Uterus (tissue), 4 donors: ENCODE measurements around the gene CASP2. TPM values are rescaled to one million over a fixed set of nuclear protein-coding genes. Genes with fewer than 3 reads are reported as not detected.
"Not testable (repeated sequence)": the region's sequence is repeated elsewhere in the genome, so short reads cannot be mapped to it uniquely, and the experiment has no call there.

Experiments
- DNase-seq, 2 donors: peaks; one replicate each; pipeline ENCODE4 v3.0.0-alpha.2; 2019 to 2020
- H3K27ac ChIP-seq, 2 donors: fragments of 200-600 bp; sonication (generic); 1 replicate in 1 of 2; 2 replicates in 1 of 2; pipeline ENCODE4 v1.5.1; 2016 to 2018
- H3K27me3 ChIP-seq, 2 donors: fragments of 200-600 bp; sonication (generic); one replicate each; pipeline ENCODE4 v1.5.1; 2018 to 2019; ENCODE audit warnings: control low read depth in 1 of 2
- H3K36me3 ChIP-seq, 2 donors: fragments of 200-600 bp; sonication (generic); one replicate each; pipeline ENCODE4 v1.5.1; 2019; ENCODE audit warnings: control low read depth in 1 of 2
- H3K4me1 ChIP-seq, 2 donors: fragments of 200-600 bp; sonication (generic); one replicate each; pipeline ENCODE4 v1.5.1; 2018 to 2019; ENCODE audit warnings: control low read depth in 1 of 2
- H3K4me3 ChIP-seq, 2 donors: fragments of 200-600 bp; sonication (generic); 1 replicate in 1 of 2; 2 replicates in 1 of 2; pipeline ENCODE4 v1.5.1; 2018 to 2019; ENCODE audit warnings: mild to moderate bottlenecking in 1 of 2
- H3K9me3 ChIP-seq, 2 donors: fragments of 200-600 bp; sonication (generic); one replicate each; pipeline ENCODE4 v1.5.1; 2019; ENCODE audit warnings: control low read depth in 1 of 2
- CTCF ChIP-seq, 4 experiments: fragments of 200-600 bp in 2 of 4; fragments of 450-650 bp in 2 of 4; sonication (generic) in 2 of 4; IDR thresholded peaks; one replicate each; pipeline ENCODE4 v1.5.1; 2016 to 2019; ENCODE audit warnings: antibody characterized with exemption in 4 of 4, mild to moderate bottlenecking in 2 of 4, moderate library complexity in 1 of 4
- POLR2A ChIP-seq, 2 donors: fragments of 450-650 bp; IDR thresholded peaks; one replicate each; pipeline ENCODE4 v1.6.1; 2016; ENCODE audit warnings: antibody characterized with exemption in 2 of 2, mild to moderate bottlenecking in 1 of 2, moderate library complexity in 1 of 2
- intact Hi-C: fragments of 100-400 bp; cut with DNase I; formaldehyde crosslinking; loops from one replicate; pipeline ENCODE4 v1.15.1; 2023; ENCODE audit warnings: low total_unique reads
- total RNA-seq, 4 donors: library from RNA; depleted of rRNA in 3 of 4; stranded (reverse); fragments of >200 nt in 3 of 4; gene quantifications; one replicate each; pipeline versions ENCODE4 v1.1.0 to v1.2.4, GENCODE V29; 2014 to 2023
- donor health status: DM: yes; HTN: yes; CAD: no.

CASP2 gene
- total RNA-seq, 4 donors from 2014 or later: 4.1 to 32.2 (median 24.5) TPM

DNA sequence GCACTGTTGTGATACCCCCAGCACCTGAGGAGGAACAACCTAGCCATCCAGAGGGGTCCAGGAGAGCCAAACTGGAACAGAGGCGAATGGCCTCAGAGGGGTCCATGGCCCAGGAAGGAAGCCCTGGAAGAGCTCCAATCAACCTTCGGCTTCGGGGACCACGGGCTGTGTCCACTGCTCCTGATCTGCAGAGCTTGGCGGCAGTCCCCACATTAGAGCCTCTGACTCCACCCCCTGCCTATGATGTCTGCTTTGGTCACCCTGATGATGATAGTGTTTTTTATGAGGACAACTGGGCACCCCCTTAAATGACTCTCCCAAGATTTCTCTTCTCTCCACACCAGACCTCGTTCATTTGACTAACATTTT is 1.6 kb upstream of the CASP2 start:
- H3K4me3 ChIP-seq: no peak overlapping the region
- peaks cover 6 to 8% of the 10 kb centered on the region in 2 donors for H3K4me1 ChIP-seq
- H3K36me3 ChIP-seq: no peaks in the 10 kb centered on the region
- no peak for DNase-seq
- TF ChIP-seq CTCF (IDR thresholded peaks at IDR 0.05) (no peak), POLR2A (IDR thresholded peaks at IDR 0.05) (no peak)
- no peaks in the 10 kb centered on the region for H3K9me3 ChIP-seq
- H3K27me3 ChIP-seq: no peaks in the 10 kb centered on the region
- intact Hi-C loops: no loop called here
- no peak overlapping the region for H3K27ac ChIP-seq

- TF ChIP-seq CTCF (IDR thresholded peaks at IDR 0.05): no peak
- no peak for TF ChIP-seq POLR2A (IDR thresholded peaks at IDR 0.05)
- Histone ChIP-seq H3K4me3 (peak overlapping the region; percentile 79 to 85), H3K27ac (peak overlapping the region; percentile 85 to 88), H3K27me3 (no peaks in the 10 kb centered on the region), H3K9me3 (no peaks in the 10 kb centered on the region), H3K4me1 (peaks cover 6 to 8% of the 10 kb centered on the region in 2 donors), H3K36me3 (no peaks in the 10 kb centered on the region)
- intact Hi-C loops: no loop called here
- no peak for DNase-seq
These were observed 714 bp upstream of the CASP2 start for GRCh38 chr7:143287339-143287934.

GRCh38 chr7:143288836-143289235 is 685 bp downstream of the CASP2 start:
- H3K27me3 ChIP-seq: no peaks in the 10 kb centered on the region
- peak overlapping the region; percentile 79 to 85 for H3K4me3 ChIP-seq
- peaks cover 6 to 8% of the 10 kb centered on the region in 2 donors for H3K4me1 ChIP-seq
- no peak for DNase-seq
- intact Hi-C loops: no loop called here
- TF ChIP-seq POLR2A (IDR thresholded peaks at IDR 0.05) (no peak), CTCF (IDR thresholded peaks at IDR 0.05) (no peak)
- H3K27ac ChIP-seq: peak overlapping the region; percentile 85 to 88
- H3K36me3 ChIP-seq: no peaks in the 10 kb centered on the region
- no peaks in the 10 kb centered on the region for H3K9me3 ChIP-seq

GRCh38 chr7:143289421-143289820 is 1.3 kb downstream of the CASP2 start:
- no peaks in the 10 kb centered on the region for H3K9me3 ChIP-seq
- no peaks in the 10 kb centered on the region for H3K36me3 ChIP-seq
- H3K27me3 ChIP-seq: no peaks in the 10 kb centered on the region
- H3K27ac ChIP-seq: peak overlapping the region; percentile 85 to 88
- no peak for DNase-seq
- H3K4me1 ChIP-seq: peaks cover 6 to 8% of the 10 kb centered on the region in 2 donors
- TF ChIP-seq POLR2A (IDR thresholded peaks at IDR 0.05): no peak
- TF ChIP-seq CTCF (IDR thresholded peaks at IDR 0.05): no peak
- H3K4me3 ChIP-seq: peak overlapping the region; percentile 79 to 85
- intact Hi-C loops: no loop called here

DNA sequence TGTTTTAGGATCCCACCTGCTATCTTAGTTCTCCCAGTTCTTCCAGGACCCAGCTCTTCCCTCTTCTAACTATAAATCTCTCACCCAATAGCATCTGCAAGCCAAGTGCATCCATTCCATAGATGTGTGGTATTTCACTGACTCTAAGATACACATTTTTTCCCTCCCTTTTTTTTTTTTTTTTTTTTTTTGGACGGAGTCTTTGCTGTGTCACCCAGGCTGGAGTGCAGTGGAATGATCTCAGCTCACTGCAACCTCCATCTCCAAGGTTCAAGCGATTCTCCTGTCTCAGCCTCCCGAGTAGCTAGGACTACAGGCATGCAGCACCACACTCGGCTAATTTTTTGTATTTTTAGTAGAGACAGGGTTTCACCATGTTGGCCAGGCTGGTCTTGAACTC is 1.7 kb downstream of the CASP2 start:
- intact Hi-C loops, DNase-seq, H3K4me1 ChIP-seq, H3K27ac ChIP-seq, H3K27me3 ChIP-seq, H3K9me3 ChIP-seq, H3K36me3 ChIP-seq: not testable (repeated sequence)
- H3K4me3 ChIP-seq: peak overlapping the region in 1 of 2 donors; percentile 79

- intact Hi-C loops: no loop called here
- no peaks in the 10 kb centered on the region for H3K9me3 ChIP-seq
- H3K4me1 ChIP-seq: peaks cover 6 to 8% of the 10 kb centered on the region in 2 donors
- no peaks in the 10 kb centered on the region for H3K36me3 ChIP-seq
- no peak overlapping the region for H3K4me3 ChIP-seq
- DNase-seq: no peak
- no peak overlapping the region for H3K27ac ChIP-seq
- no peak for TF ChIP-seq POLR2A (IDR thresholded peaks at IDR 0.05)
- TF ChIP-seq CTCF (IDR thresholded peaks at IDR 0.05): no peak
- H3K27me3 ChIP-seq: no peaks in the 10 kb centered on the region
These were observed 2.1 kb downstream of the CASP2 start for GRCh38 chr7:143290293-143290692.
